ENCODE measurements around the gene SIDT2.
A peak's percentile ranks its signal among the peaks of the same experiment; 100 is the strongest.

The SIDT2 gene

GRCh38 chr11:117222991-117223740, 44.6 kb downstream of the SIDT2 start:
- DNase-seq = no peak

GRCh38 chr11:117223741-117224689, 45.5 kb downstream of the SIDT2 start:
- no peak for DNase-seq

DNA sequence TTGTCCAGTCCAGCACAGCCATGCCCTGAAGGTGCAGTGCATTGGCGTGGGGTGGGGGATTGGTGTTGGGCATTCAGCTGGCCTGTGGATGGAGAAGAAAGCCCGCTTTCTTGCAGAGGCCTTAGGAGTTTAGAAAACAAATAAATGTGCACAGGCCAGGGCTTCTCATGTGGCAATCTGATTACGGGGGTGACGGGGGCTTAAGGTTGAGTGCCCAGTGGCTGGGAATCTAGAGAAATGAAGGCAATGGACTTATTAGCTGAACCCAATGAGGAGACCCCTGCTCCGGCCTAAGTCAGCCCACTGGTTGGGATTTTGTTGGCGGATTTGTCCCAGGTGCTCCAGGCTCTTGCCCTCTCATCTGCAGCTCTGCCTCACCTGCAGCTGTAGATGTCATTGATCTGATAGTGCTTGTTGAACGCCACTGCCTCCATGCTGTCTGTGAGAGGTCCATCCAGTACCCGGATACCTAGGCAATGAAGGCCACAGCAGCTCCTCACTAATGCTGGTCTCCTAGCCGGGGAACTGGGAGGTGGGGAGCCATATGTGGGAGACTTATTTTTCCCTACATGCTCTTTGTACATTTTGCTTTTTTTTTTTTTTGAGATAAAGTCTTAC, 47.1 kb downstream of the SIDT2 start:
- DNase-seq = no peak

GRCh38 chr11:117226388-117227385, 48.1 kb downstream of the SIDT2 start:
- DNase-seq = peak; percentile 69 to 92 (median 82)

GRCh38 chr11:117228091-117228490, 49.5 kb downstream of the SIDT2 start:
- DNase-seq = no peak

DNA sequence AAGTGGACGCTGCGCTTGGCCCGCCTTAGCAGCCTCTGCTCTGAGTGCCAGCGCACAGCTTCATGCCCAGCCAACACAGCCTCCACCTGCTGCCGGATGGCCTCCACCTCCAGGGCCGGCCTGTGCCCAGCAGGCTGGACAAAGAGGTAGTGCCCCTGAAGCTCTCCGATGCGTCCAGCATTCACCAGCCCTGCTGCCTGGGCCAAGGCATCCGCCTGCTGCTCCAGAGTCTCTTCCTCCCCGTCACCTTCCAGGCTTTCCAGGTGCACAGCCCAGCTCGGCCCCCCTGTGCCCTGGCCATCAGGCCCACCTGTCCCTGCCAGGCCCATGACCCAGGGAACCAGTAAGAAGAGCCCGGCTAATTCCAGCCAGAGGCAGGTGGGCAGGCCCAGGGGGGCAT, 50.9 kb downstream of the SIDT2 start:
- no peak for DNase-seq

GRCh38 chr11:117229931-117230285, 51.4 kb downstream of the SIDT2 start:
- DNase-seq = no peak

- DNase-seq = no peak
Observed at GRCh38 chr11:117230286-117230961, 51.9 kb downstream of the SIDT2 start.

GRCh38 chr11:117230999-117231841, 52.7 kb downstream of the SIDT2 start:
- DNase-seq = peak in 1 of 4 experiments; percentile 10

GRCh38 chr11:117231842-117232091, 53.2 kb downstream of the SIDT2 start, which contains the start of gene PCSK7:
TSS of gene PCSK7 (minus strand) at chr11:117232073. CDS start at chr11:117229844, 2,229 bp downstream.
- no peak for DNase-seq

DNA sequence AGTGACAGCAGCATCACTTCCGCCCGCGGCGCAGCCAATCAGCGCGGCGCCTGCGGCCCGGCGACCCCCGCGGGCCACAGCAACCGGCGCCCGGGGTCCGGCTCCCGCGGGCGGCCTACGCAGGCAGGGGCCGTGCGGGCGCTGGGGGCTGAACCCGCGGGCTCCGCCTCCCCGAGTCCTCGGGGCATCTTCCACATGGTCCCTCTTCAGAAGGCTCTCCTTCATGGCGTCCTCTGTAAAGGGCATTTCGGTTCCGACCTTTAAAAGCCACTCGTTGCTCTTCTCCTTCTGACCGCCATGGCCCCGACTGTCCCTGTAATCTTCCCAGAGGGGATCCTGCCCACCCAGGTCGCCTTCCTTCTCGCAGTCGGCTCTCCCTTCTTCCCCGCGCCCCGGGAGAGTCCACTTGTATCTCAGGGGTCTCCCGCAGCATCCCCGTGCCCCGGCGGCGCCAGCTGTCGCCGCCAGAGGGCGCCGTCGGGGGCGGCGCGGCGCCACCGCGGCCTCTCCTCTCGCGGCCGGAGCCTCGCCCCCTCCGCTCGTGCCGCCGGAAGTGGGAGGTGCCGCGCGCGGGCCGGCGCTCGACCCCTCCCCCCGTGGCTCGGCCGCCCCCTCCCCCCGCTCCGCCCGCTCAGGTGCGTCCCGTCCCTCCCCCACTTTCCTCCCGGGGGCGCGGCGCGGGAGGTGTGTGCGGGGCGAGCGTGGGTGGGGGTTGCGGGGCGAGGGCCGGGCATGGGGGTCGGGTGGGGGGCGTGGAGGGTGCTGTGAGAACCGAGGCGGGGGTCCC, 53.7 kb downstream of the SIDT2 start, which contains the start of gene RNF214:
RNF214 (plus strand) TSS at position 580 of the 787 bp plus-strand sequence. CDS start 1,602 bp downstream, outside the sequence.
- peak; percentile 86 to 94 (median 92) for DNase-seq

DNA sequence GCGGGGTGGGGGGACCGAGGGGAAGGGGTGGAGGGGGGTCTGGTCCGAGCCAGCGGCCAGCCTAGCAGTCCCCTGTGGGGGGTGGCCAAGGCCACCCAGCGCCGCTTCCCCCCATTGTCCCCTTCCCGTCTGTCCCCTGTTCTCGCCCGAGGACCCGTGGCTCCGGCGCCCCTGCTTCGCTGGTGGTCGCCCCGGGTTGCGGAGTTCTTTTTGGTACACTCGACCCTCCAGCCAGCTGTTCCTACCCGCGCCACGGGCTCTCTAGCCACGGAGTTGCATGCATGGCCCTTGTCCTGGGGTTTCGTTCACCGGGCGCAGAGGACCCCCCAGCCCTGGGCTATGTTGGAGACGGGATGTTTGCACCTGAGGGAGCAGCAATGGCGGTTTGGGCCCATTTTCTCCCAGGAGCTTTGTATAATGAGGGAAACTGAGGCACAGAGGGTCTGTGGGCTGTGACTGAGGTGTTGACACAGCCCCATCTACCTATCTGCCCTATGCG, 54.4 kb downstream of the SIDT2 start:
- DNase-seq = peak; percentile 2 to 37 (median 14)

DNA sequence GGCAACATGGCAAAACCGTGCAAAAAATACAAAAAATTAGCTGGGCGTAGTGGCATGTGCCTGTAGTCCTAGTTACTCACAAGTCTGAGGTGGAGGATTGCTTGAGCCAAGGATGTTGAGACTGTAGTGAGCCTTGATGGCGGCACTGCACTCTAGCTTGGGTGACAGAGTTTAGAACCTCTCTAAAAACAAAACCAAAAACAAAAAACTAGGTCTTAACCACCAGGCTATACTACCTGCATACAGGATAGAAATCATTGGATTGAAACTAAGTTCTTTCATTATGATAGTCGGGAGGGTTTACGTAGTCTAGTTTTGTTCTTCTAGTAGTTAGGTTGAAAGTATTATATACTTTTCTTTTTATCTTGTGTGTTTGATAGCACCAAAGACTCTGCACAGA, 59.7 kb downstream of the SIDT2 start:
- DNase-seq = no peak

GRCh38 chr11:117239295-117239694, 60.8 kb downstream of the SIDT2 start:
- DNase-seq = no peak
